Rectal smooth muscle tissue (tissue), 1 donor: Measurements from ENCODE around the gene UQCC2.

Experiments
- H3K27ac ChIP-seq: one replicate; pipeline ENCODE4 v1.7.0; 2013; ENCODE audit warnings: low read depth, low read length, inconsistent platforms
- H3K27me3 ChIP-seq: one replicate; pipeline ENCODE4 v1.7.0; 2013; ENCODE audit warnings: low read length; ENCODE audit not compliant: control insufficient read depth, insufficient read depth
- H3K36me3 ChIP-seq: one replicate; pipeline ENCODE4 v1.7.0; 2013; ENCODE audit warnings: low read length; ENCODE audit not compliant: control insufficient read depth, insufficient read depth
- H3K4me1 ChIP-seq: one replicate; pipeline ENCODE4 v1.7.0; 2013; ENCODE audit warnings: low read length; ENCODE audit not compliant: control insufficient read depth, insufficient read depth
- H3K4me3 ChIP-seq: one replicate; pipeline ENCODE4 v1.7.0; 2013; ENCODE audit warnings: low read length
- H3K9ac ChIP-seq: one replicate; pipeline ENCODE4 v1.7.0; 2013; ENCODE audit warnings: low read length

Gene UQCC2

DNA sequence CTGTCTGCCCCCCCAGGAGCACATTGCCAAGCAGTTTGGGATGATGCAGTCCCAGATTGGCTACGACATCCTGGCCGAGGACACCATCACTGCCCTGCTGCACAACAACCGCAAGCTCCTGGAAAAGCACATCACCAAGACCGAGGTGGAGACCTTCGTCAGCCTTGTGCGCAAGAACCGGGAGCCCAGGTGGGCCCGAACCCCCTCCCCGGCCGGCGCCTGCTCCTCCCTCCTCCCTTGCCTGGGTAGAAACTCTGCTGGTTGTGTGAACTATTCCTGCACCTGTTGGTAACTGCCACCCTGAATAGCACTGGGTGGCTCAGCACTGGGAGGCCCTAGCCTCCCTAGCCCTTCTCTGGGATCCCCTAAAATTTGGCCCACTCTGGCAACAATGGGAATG, 43.7 kb downstream of the UQCC2 start:
- Histone ChIP-seq H3K4me3 (no peak overlapping the region), H3K9ac (no peak overlapping the region), H3K27me3 (no peaks in the 10 kb centered on the region), H3K36me3 (peaks cover 18% of the 10 kb centered on the region), H3K27ac (no peak overlapping the region), H3K4me1 (no peaks in the 10 kb centered on the region)

DNA sequence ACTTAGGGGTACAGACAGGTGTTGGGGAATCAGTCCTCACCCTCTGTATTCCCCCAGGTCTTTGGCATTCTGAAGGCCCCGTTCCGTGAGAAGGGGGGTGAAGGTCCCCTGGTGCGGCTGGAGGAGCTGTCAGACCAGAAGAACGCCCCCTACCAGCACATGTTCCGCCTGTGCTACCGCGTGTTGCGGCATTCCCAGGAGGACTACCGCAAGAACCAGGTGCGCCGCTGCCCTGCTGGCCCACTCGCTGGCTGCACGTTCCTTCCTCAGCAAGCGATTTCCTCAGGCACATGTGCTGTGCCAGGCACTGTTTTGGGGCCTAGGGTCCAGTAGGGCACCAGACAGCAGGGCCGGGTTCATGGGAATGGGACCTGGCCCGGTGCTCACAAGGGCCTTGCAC, 44.4 kb downstream of the UQCC2 start:
- H3K4me1 ChIP-seq, result no peaks in the 10 kb centered on the region
- peaks cover 18% of the 10 kb centered on the region for H3K36me3 ChIP-seq
- H3K27me3 ChIP-seq, result no peaks in the 10 kb centered on the region
- no peak overlapping the region for H3K4me3 ChIP-seq
- no peak overlapping the region for H3K9ac ChIP-seq
- no peak overlapping the region for H3K27ac ChIP-seq

DNA sequence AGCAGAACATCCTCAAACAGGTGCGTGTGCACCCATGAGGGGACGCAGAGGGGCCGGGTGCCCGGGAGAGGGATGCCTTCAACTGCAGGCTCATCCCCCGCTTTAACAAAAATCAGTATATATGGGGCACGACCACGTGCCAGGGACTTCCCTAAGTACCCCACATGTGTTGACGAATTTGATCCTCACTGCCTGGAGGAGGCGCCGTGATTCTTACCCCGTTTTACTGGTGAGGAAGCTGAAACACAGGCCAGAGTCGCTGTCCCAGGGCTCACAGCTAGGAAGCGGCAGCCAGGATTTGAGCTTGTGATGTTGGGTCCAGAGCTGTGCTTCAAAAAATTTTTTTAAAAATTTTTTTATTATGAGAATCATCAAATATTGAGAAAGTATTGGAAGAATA, 45.5 kb downstream of the UQCC2 start:
- Histone ChIP-seq H3K9ac (no peak overlapping the region), H3K27me3 (no peaks in the 10 kb centered on the region), H3K4me3 (no peak overlapping the region), H3K36me3 (peaks cover 18% of the 10 kb centered on the region), H3K4me1 (no peaks in the 10 kb centered on the region), H3K27ac (no peak overlapping the region)

- peaks cover 15% of the 10 kb centered on the region for H3K36me3 ChIP-seq
- H3K9ac ChIP-seq, result no peak overlapping the region
- H3K4me3 ChIP-seq, result no peak overlapping the region
- H3K4me1 ChIP-seq, result no peaks in the 10 kb centered on the region
- no peaks in the 10 kb centered on the region for H3K27me3 ChIP-seq
- no peak overlapping the region for H3K27ac ChIP-seq
Observed at GRCh38 chr6:33664506-33665057, 46.9 kb downstream of the UQCC2 start.

- no peak overlapping the region for H3K9ac ChIP-seq
- no peak overlapping the region for H3K4me3 ChIP-seq
- H3K27me3 ChIP-seq, result no peaks in the 10 kb centered on the region
- no peak overlapping the region for H3K27ac ChIP-seq
- peaks cover 16% of the 10 kb centered on the region for H3K36me3 ChIP-seq
- H3K4me1 ChIP-seq, result no peaks in the 10 kb centered on the region
Observed at GRCh38 chr6:33663727-33664449, 47.6 kb downstream of the UQCC2 start.

DNA sequence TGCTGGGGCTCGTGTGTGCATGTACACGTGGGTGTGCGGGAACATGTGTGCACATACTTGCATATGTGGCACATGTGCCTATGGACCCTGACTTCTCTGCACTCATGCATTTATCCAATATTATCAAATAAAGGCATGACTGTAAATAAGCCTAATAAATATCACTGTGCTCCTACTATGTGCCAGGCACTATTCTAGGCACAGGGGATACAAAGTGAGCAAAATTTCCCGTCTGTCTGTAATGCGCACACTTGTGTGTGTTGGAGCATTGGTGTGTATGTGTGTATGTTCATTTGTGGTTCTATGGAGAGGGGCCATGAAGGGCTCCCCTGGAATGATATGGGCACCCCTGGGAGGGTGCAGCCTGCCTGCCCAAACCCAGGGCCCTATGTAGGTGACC, 48.5 kb downstream of the UQCC2 start:
- H3K9ac ChIP-seq, result no peak overlapping the region
- no peak overlapping the region for H3K4me3 ChIP-seq
- H3K27ac ChIP-seq, result no peak overlapping the region
- H3K36me3 ChIP-seq, result peaks cover 15% of the 10 kb centered on the region
- no peaks in the 10 kb centered on the region for H3K27me3 ChIP-seq
- no peaks in the 10 kb centered on the region for H3K4me1 ChIP-seq

GRCh38 chr6:33662318-33662717, 49.2 kb downstream of the UQCC2 start:
- H3K36me3 ChIP-seq, result peaks cover 9% of the 10 kb centered on the region

GRCh38 chr6:33661106-33661838, 50.2 kb downstream of the UQCC2 start:
- H3K36me3 ChIP-seq, result peaks cover 9% of the 10 kb centered on the region
- no peak overlapping the region for H3K4me3 ChIP-seq
- no peaks in the 10 kb centered on the region for H3K27me3 ChIP-seq
- no peak overlapping the region for H3K27ac ChIP-seq
- H3K9ac ChIP-seq, result no peak overlapping the region
- H3K4me1 ChIP-seq, result no peaks in the 10 kb centered on the region

More at GRCh38 chr6:33662318-33662717, 49.2 kb downstream of the UQCC2 start:
- Histone ChIP-seq H3K4me1 (no peaks in the 10 kb centered on the region), H3K9ac (no peak overlapping the region), H3K27me3 (no peaks in the 10 kb centered on the region), H3K27ac (no peak overlapping the region), H3K4me3 (no peak overlapping the region)

DNA sequence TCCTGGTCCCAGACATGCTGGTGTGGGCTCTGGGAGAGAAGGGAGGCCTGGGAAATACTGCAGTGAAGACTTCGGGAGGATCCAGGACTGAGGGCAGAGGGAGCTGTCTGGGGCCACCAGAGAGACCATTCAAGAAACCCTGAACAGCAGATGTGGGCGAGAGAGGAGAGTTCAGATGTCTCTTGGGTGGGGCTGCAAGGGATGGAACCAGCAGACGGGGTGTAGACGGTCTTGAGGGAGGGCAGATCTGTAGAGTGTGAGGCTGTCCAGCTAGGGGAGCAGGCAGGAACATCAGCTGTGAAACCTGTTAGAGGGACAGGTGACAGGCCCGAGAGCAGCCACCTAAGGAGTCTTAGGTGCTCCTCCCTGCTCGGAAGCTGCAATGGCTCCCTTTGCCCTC, 51.5 kb downstream of the UQCC2 start:
- H3K27me3 ChIP-seq, result no peaks in the 10 kb centered on the region
- H3K9ac ChIP-seq, result no peak overlapping the region
- no peaks in the 10 kb centered on the region for H3K4me1 ChIP-seq
- no peak overlapping the region for H3K4me3 ChIP-seq
- H3K27ac ChIP-seq, result no peak overlapping the region
- peaks cover 9% of the 10 kb centered on the region for H3K36me3 ChIP-seq

GRCh38 chr6:33658982-33659689, 52.4 kb downstream of the UQCC2 start:
- no peak overlapping the region for H3K27ac ChIP-seq
- no peaks in the 10 kb centered on the region for H3K4me1 ChIP-seq
- peaks cover 9% of the 10 kb centered on the region for H3K36me3 ChIP-seq
- H3K9ac ChIP-seq, result no peak overlapping the region
- no peak overlapping the region for H3K4me3 ChIP-seq
- H3K27me3 ChIP-seq, result no peaks in the 10 kb centered on the region

DNA sequence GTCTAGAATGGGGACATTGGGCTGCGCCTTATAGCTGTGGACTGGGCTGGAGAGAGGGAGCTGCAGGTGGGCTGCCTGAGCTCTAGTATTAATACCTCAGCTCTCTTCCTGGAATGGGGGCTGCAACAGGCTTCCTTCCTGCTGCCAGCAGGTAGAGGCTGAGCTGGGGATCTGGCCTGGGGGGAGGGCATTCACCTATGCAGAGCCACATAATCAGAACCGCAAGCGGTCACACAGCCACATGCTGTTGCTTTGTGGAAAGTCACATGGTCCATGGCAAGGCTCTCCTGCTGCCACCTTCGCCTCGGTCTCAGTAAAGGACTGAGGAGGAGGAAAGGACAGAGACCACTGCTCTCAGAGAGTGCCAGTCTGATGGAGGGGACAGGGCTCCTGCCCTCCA, 54.7 kb downstream of the UQCC2 start:
- no peak overlapping the region for H3K9ac ChIP-seq
- H3K36me3 ChIP-seq, result peaks cover 4% of the 10 kb centered on the region
- H3K4me1 ChIP-seq, result no peaks in the 10 kb centered on the region
- no peak overlapping the region for H3K27ac ChIP-seq
- H3K27me3 ChIP-seq, result no peaks in the 10 kb centered on the region
- H3K4me3 ChIP-seq, result no peak overlapping the region

GRCh38 chr6:33654831-33655554, 56.5 kb downstream of the UQCC2 start:
- H3K36me3 ChIP-seq, result peaks cover 6% of the 10 kb centered on the region
- no peak overlapping the region for H3K9ac ChIP-seq
- no peak overlapping the region for H3K27ac ChIP-seq
- no peak overlapping the region for H3K4me3 ChIP-seq
- no peaks in the 10 kb centered on the region for H3K4me1 ChIP-seq
- no peaks in the 10 kb centered on the region for H3K27me3 ChIP-seq
